GM23248 (cell line): Measurements from ENCODE around the gene COPS9. TPM values are rescaled to one million over a fixed set of nuclear protein-coding genes. Genes with fewer than 3 reads are reported as not detected.

Experiments
- DNase-seq: peaks from one replicate; pipeline ENCODE4 v3.0.0-alpha.2; 2015
- H2AFZ ChIP-seq: fragments of 200-600 bp; sonication (generic); 2 replicates; pipeline ENCODE4 v1.6.1; 2016; ENCODE audit warnings: antibody characterized with exemption
- H3F3A ChIP-seq: fragments of 200-600 bp; sonication (generic); 2 replicates; pipeline ENCODE4 v1.6.1; 2016; ENCODE audit warnings: mild to moderate bottlenecking, antibody characterized with exemption, mixed run types; ENCODE audit not compliant: insufficient read depth
- H3K27ac ChIP-seq: fragments of 200-600 bp; sonication (generic); 2 replicates; pipeline ENCODE4 v1.5.1; 2016; ENCODE audit warnings: mild to moderate bottlenecking
- H3K27me3 ChIP-seq: fragments of 200-600 bp; sonication (generic); replicated peaks from 2 replicates; pipeline ENCODE4 v1.6.1; 2016; ENCODE audit warnings: mild to moderate bottlenecking; ENCODE audit not compliant: insufficient read depth
- H3K36me3 ChIP-seq: fragments of 200-600 bp; sonication (generic); 2 replicates; pipeline ENCODE4 v1.6.1; 2016; ENCODE audit warnings: low read depth, mild to moderate bottlenecking
- H3K4me1 ChIP-seq: fragments of 200-600 bp; sonication (generic); 2 replicates; pipeline ENCODE4 v1.6.1; 2016; ENCODE audit warnings: mild to moderate bottlenecking; ENCODE audit not compliant: insufficient read depth
- H3K4me2 ChIP-seq: fragments of 200-600 bp; sonication (generic); one replicate; pipeline ENCODE4 v1.6.1; 2016; ENCODE audit warnings: mild to moderate bottlenecking; ENCODE audit not compliant: unreplicated experiment
- H3K4me3 ChIP-seq: fragments of 200-600 bp; sonication (generic); 2 replicates; pipeline ENCODE4 v1.5.1; 2016; ENCODE audit warnings: mild to moderate bottlenecking
- H3K79me2 ChIP-seq: fragments of 200-600 bp; sonication (generic); 2 replicates; pipeline ENCODE4 v1.6.1; 2016; ENCODE audit warnings: mild to moderate bottlenecking; ENCODE audit not compliant: insufficient read depth
- H3K9ac ChIP-seq: fragments of 200-600 bp; sonication (generic); 2 replicates; pipeline ENCODE4 v1.6.1; 2016; ENCODE audit warnings: mild to moderate bottlenecking
- H3K9me2 ChIP-seq: fragments of 200-600 bp; sonication (generic); 2 replicates; pipeline ENCODE4 v1.6.1; 2016; ENCODE audit warnings: mixed run types, mild to moderate bottlenecking, moderate library complexity; ENCODE audit not compliant: insufficient read depth
- H3K9me3 ChIP-seq: fragments of 200-600 bp; sonication (generic); one replicate; pipeline ENCODE4 v1.6.1; 2017; ENCODE audit warnings: low read depth
- H4K20me1 ChIP-seq: fragments of 200-600 bp; sonication (generic); 2 replicates; pipeline ENCODE4 v1.6.0; 2016; ENCODE audit not compliant: insufficient read depth
- EZH2 ChIP-seq: fragments of 200-600 bp; sonication (generic); IDR thresholded peaks from 2 replicates; pipeline ENCODE4 v1.6.1; 2018; ENCODE audit warnings: antibody characterized with exemption, mild to moderate bottlenecking; ENCODE audit not compliant: insufficient read depth, poor library complexity, severe bottlenecking
- EZH2phosphoT487 ChIP-seq: fragments of 200-600 bp; sonication (generic); IDR thresholded peaks from 2 replicates; pipeline ENCODE4 v1.6.1; 2018; ENCODE audit warnings: antibody characterized with exemption, moderate library complexity, mild to moderate bottlenecking, low read depth; ENCODE audit not compliant: insufficient read depth
- WGBS, 2 experiments: methylation state at CpG; one replicate each; pipeline ENCODE4 v1.1.6; 2015 to 2017; ENCODE audit warnings: low lambda C conversion rate in 2 of 2, low coverage in 1 of 2; ENCODE audit errors: missing lambda C conversion rate in 2 of 2; 5-methylcytosine and 5-hydroxymethylcytosine counted together
- in situ Hi-C: fragments of 300-500 bp; cut with MboI; formaldehyde crosslinking; loops from 2 replicates; pipeline ENCODE4 v1.15.0; 2020
- polyA plus RNA-seq: library from polyadenylated mRNA; unstranded; fragments of >200 nt; fragmentation: Nextera tagmentation; extraction: Ambion mirVana; gene quantifications from 2 replicates; pipeline ENCODE4 v1.2.1, GENCODE V29; 2016
- total RNA-seq: library from RNA; depleted of rRNA; stranded (reverse); fragments of >200 nt; shearing (Covaris generic); gene quantifications from 2 replicates; pipeline ENCODE4 v1.2.3, GENCODE V29; 2014

The COPS9 gene
- total and polyA plus RNA-seq, 2 experiments from 2014 or later, result 114 to 350 TPM

- Histone ChIP-seq H3K27ac (no peak overlapping the region), H3F3A (no peaks in the 10 kb centered on the region), H3K4me1 (no peaks in the 10 kb centered on the region), H3K9me3 (no peaks in the 10 kb centered on the region), H3K36me3 (no peaks in the 10 kb centered on the region; the same call in 1 of the 2 replicates), H3K4me2 (no peak overlapping the region), H3K9me2 (no peaks in the 10 kb centered on the region), H2AFZ (no peak overlapping the region), H3K4me3 (no peak overlapping the region), H3K27me3 (no peaks in the 10 kb centered on the region), H3K9ac (no peak overlapping the region), H3K79me2 (no peaks in the 10 kb centered on the region), H4K20me1 (no peaks in the 10 kb centered on the region)
- in situ Hi-C loops, result no loop called here
- 89% methylated on average over 10 of the region's 10 CpGs for WGBS, 2 experiments
- TF ChIP-seq EZH2phosphoT487 (no peak), EZH2 (no peak)
- no peak for DNase-seq
Observed at GRCh38 chr2:240126731-240127130, 9.4 kb downstream of the COPS9 start.

GRCh38 chr2:240125742-240126141 is 10.4 kb downstream of the COPS9 start:
- no peaks in the 10 kb centered on the region for H3K9me2 ChIP-seq
- H3K9ac ChIP-seq, result no peak overlapping the region
- H3K9me3 ChIP-seq, result no peaks in the 10 kb centered on the region
- TF ChIP-seq EZH2, result no peak
- TF ChIP-seq EZH2phosphoT487, result no peak
- no peak for DNase-seq
- H3K4me3 ChIP-seq, result no peak overlapping the region
- H4K20me1 ChIP-seq, result no peaks in the 10 kb centered on the region
- no peaks in the 10 kb centered on the region for H3K4me1 ChIP-seq
- H2AFZ ChIP-seq, result no peak overlapping the region
- H3K36me3 ChIP-seq, result no peaks in the 10 kb centered on the region; the same call in 1 of the 2 replicates
- in situ Hi-C loops, result no loop called here
- H3F3A ChIP-seq, result no peaks in the 10 kb centered on the region
- 96 to 98% methylated on average over 14 of the region's 14 CpGs for WGBS, 2 experiments
- no peak overlapping the region for H3K4me2 ChIP-seq
- no peaks in the 10 kb centered on the region for H3K79me2 ChIP-seq
- no peaks in the 10 kb centered on the region; the same call in 1 of the 2 replicates for H3K27me3 ChIP-seq
- H3K27ac ChIP-seq, result no peak overlapping the region

- Histone ChIP-seq H3K4me3 (no peak overlapping the region), H3K9me2 (no peaks in the 10 kb centered on the region), H3K27me3 (no peaks in the 10 kb centered on the region; the same call in 1 of the 2 replicates), H3K9ac (no peak overlapping the region), H4K20me1 (no peaks in the 10 kb centered on the region), H3K4me1 (no peaks in the 10 kb centered on the region), H3K36me3 (no peaks in the 10 kb centered on the region), H3K27ac (no peak overlapping the region), H3F3A (no peaks in the 10 kb centered on the region), H3K79me2 (no peaks in the 10 kb centered on the region), H3K9me3 (no peaks in the 10 kb centered on the region), H2AFZ (no peak overlapping the region), H3K4me2 (no peak overlapping the region)
- 91 to 95% methylated on average over 8 of the region's 8 CpGs for WGBS, 2 experiments
- in situ Hi-C loops, result no loop called here
- TF ChIP-seq EZH2, result no peak
- TF ChIP-seq EZH2phosphoT487, result no peak
- DNase-seq, result no peak
Observed at GRCh38 chr2:240124651-240125030, 11.5 kb downstream of the COPS9 start.

GRCh38 chr2:240123821-240124650 is 12.1 kb downstream of the COPS9 start:
- WGBS, 2 experiments, result 79 to 81% methylated on average over 23 to 24 of the region's 24 CpGs
- Histone ChIP-seq H3K79me2 (no peaks in the 10 kb centered on the region), H3K27me3 (no peaks in the 10 kb centered on the region; the same call in 1 of the 2 replicates), H3K4me3 (no peak overlapping the region), H3K9me2 (no peaks in the 10 kb centered on the region), H3K27ac (no peak overlapping the region), H3F3A (no peaks in the 10 kb centered on the region), H3K9ac (no peak overlapping the region), H3K4me2 (no peak overlapping the region), H2AFZ (no peak overlapping the region), H3K9me3 (no peaks in the 10 kb centered on the region), H3K36me3 (no peaks in the 10 kb centered on the region), H3K4me1 (no peaks in the 10 kb centered on the region), H4K20me1 (no peaks in the 10 kb centered on the region)
- no peak for DNase-seq
- in situ Hi-C loops, result no loop called here
- no peak for TF ChIP-seq EZH2phosphoT487
- TF ChIP-seq EZH2, result no peak
